ENCODE results near the gene GRIFIN.
A peak's percentile ranks its signal among the peaks of the same experiment; 100 is the strongest.

GRCh38 chr7:2451171-2452073 lies 24.8 kb downstream of the GRIFIN start:
- TF ChIP-seq, protein P1, sequence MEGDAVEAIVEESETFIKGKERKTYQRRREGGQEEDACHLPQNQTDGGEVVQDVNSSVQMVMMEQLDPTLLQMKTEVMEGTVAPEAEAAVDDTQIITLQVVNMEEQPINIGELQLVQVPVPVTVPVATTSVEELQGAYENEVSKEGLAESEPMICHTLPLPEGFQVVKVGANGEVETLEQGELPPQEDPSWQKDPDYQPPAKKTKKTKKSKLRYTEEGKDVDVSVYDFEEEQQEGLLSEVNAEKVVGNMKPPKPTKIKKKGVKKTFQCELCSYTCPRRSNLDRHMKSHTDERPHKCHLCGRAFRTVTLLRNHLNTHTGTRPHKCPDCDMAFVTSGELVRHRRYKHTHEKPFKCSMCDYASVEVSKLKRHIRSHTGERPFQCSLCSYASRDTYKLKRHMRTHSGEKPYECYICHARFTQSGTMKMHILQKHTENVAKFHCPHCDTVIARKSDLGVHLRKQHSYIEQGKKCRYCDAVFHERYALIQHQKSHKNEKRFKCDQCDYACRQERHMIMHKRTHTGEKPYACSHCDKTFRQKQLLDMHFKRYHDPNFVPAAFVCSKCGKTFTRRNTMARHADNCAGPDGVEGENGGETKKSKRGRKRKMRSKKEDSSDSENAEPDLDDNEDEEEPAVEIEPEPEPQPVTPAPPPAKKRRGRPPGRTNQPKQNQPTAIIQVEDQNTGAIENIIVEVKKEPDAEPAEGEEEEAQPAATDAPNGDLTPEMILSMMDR (IDR thresholded peaks at IDR 0.05), result peak; percentile 84 to 96 (median 94)
- TF ChIP-seq POLR2A (IDR thresholded peaks at IDR 0.05), result no peak
